Measurements from ENCODE around the gene DDX59. TPM values are rescaled to one million over a fixed set of nuclear protein-coding genes. Genes with fewer than 3 reads are reported as not detected.

DDX59 gene
- total RNA-seq, 4 donors from 2014 or later = 21.8 to 34.7 (median 24.3) TPM

- Histone ChIP-seq H3K27ac (peak overlapping the region in 3 of 4 donors; percentile 35 to 60 (median 46)), H3K27me3 (no peaks in the 10 kb centered on the region), H3K4me1 (peaks cover 5 to 62% (median 15%) of the 10 kb centered on the region in 3 donors), H3K36me3 (peaks cover 3 to 54% of the 10 kb centered on the region in 2 donors), H3K4me3 (no peak overlapping the region), H3K9me3 (no peaks in the 10 kb centered on the region)
- no peak for TF ChIP-seq POLR2AphosphoS5 (IDR thresholded peaks at IDR 0.05)
- no peak for TF ChIP-seq EP300 (IDR thresholded peaks at IDR 0.05)
- no peak for TF ChIP-seq POLR2A (IDR thresholded peaks at IDR 0.05)
- TF ChIP-seq CTCF (IDR thresholded peaks at IDR 0.05) = no peak
- WGBS, 2 donors (ENCODE audit: low coverage in 1 of 2) = 58 to 64% methylated on average over 3 to 8 of the region's 8 CpGs
- ATAC-seq = no peak
Observed at GRCh38 chr1:200666309-200666708, 3.4 kb downstream of the DDX59 start.

- H3K4me1 ChIP-seq = peaks cover 3 to 57% (median 15%) of the 10 kb centered on the region in 3 donors
- no peak overlapping the region for H3K4me3 ChIP-seq
- peak overlapping the region in 3 of 4 donors; percentile 35 to 60 (median 46) for H3K27ac ChIP-seq
- H3K36me3 ChIP-seq = peaks cover 3 to 58% of the 10 kb centered on the region in 2 donors
- TF ChIP-seq POLR2AphosphoS5 (IDR thresholded peaks at IDR 0.05) (no peak), EP300 (IDR thresholded peaks at IDR 0.05) (no peak), CTCF (IDR thresholded peaks at IDR 0.05) (no peak), POLR2A (IDR thresholded peaks at IDR 0.05) (no peak)
- no peaks in the 10 kb centered on the region for H3K9me3 ChIP-seq
- WGBS, 2 donors (ENCODE audit: low coverage in 1 of 2) = 16 to 30% methylated on average over 2 of the region's 2 CpGs
- ATAC-seq = no peak
- no peaks in the 10 kb centered on the region for H3K27me3 ChIP-seq
Observed at GRCh38 chr1:200665861-200666260, 3.8 kb downstream of the DDX59 start.

GRCh38 chr1:200660719-200661118 is 9.0 kb downstream of the DDX59 start:
- H3K4me1 ChIP-seq = peaks cover 0 to 29% (median 0%) of the 10 kb centered on the region in 3 donors
- H3K4me3 ChIP-seq = no peak overlapping the region
- H3K9me3 ChIP-seq = no peaks in the 10 kb centered on the region
- no peaks in the 10 kb centered on the region for H3K27me3 ChIP-seq
- ATAC-seq = no peak
- WGBS, 2 donors (ENCODE audit: low coverage in 1 of 2) = 68 to 86% methylated on average over 3 to 6 of the region's 6 CpGs
- H3K36me3 ChIP-seq = peaks cover 3 to 99% of the 10 kb centered on the region in 2 donors
- H3K27ac ChIP-seq = no peak overlapping the region
- TF ChIP-seq EP300 (IDR thresholded peaks at IDR 0.05) (no peak), POLR2AphosphoS5 (IDR thresholded peaks at IDR 0.05) (no peak), CTCF (IDR thresholded peaks at IDR 0.05) (no peak), POLR2A (IDR thresholded peaks at IDR 0.05) (no peak)

- H3K4me1 ChIP-seq = peaks cover 0 to 14% (median 0%) of the 10 kb centered on the region in 3 donors
- H3K9me3 ChIP-seq = no peaks in the 10 kb centered on the region
- no peaks in the 10 kb centered on the region for H3K27me3 ChIP-seq
- H3K36me3 ChIP-seq = peaks cover 0 to 99% of the 10 kb centered on the region in 2 donors
- H3K4me3 ChIP-seq = no peak overlapping the region
- ATAC-seq = no peak
- TF ChIP-seq POLR2AphosphoS5 (IDR thresholded peaks at IDR 0.05) (no peak), POLR2A (IDR thresholded peaks at IDR 0.05) (no peak), CTCF (IDR thresholded peaks at IDR 0.05) (no peak), EP300 (IDR thresholded peaks at IDR 0.05) (no peak)
- 82 to 100% methylated on average over 1 of the region's 1 CpG for WGBS, 2 donors (ENCODE audit: low coverage in 1 of 2)
- H3K27ac ChIP-seq = no peak overlapping the region
Observed at GRCh38 chr1:200659269-200659668, 10.4 kb downstream of the DDX59 start.

GRCh38 chr1:200658037-200658818 is 11.5 kb downstream of the DDX59 start:
- Histone ChIP-seq H3K36me3 (peaks cover 0 to 99% of the 10 kb centered on the region in 2 donors), H3K9me3 (no peaks in the 10 kb centered on the region), H3K27me3 (no peaks in the 10 kb centered on the region), H3K4me3 (no peak overlapping the region), H3K4me1 (peaks cover 0 to 4% (median 0%) of the 10 kb centered on the region in 3 donors), H3K27ac (no peak overlapping the region)
- 83 to 88% methylated on average over 1 of the region's 4 CpGs for WGBS, 2 donors (ENCODE audit: low coverage in 1 of 2)
- no peak for ATAC-seq
- TF ChIP-seq POLR2AphosphoS5 (IDR thresholded peaks at IDR 0.05) (no peak), EP300 (IDR thresholded peaks at IDR 0.05) (no peak), POLR2A (IDR thresholded peaks at IDR 0.05) (no peak), CTCF (IDR thresholded peaks at IDR 0.05) (no peak)

Measured in gastroesophageal sphincter (tissue), 4 donors.